ENCODE results near the gene RIC3.

RIC3 gene

DNA sequence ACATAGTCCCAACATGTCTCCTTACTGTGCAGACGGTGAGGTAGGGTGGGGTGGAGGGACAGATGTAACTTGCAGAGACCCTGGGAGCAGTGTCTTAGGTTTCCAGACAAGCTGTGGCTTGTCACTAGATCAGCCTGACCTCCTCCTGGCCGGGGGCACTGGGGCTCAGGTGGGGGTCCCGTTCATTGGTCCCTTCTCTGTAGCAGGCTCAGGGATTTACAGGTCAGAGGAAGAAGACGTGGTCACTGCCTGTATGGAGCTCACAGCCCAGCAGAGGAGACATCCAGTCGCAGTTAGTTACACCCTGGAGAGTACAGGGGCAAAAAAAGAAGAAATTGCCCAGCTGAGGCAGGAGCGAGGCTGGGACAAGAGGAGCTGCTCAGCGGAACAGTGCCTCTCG lies 109.8 kb downstream of the RIC3 start:
- no peaks in the 10 kb centered on the region for H3K27me3 Mint-ChIP-seq
- no peak overlapping the region for H3K4me3 Mint-ChIP-seq
- H3K9me3 Mint-ChIP-seq = no peaks in the 10 kb centered on the region
- intact Hi-C loops (cut with micrococcal nuclease) = no loop called here
- no peaks in the 10 kb centered on the region for H3K36me3 Mint-ChIP-seq (ENCODE audit: low read depth)
- no peak overlapping the region for H3K27ac Mint-ChIP-seq
- no peaks in the 10 kb centered on the region for H3K4me1 Mint-ChIP-seq (ENCODE audit: low read depth)

DNA sequence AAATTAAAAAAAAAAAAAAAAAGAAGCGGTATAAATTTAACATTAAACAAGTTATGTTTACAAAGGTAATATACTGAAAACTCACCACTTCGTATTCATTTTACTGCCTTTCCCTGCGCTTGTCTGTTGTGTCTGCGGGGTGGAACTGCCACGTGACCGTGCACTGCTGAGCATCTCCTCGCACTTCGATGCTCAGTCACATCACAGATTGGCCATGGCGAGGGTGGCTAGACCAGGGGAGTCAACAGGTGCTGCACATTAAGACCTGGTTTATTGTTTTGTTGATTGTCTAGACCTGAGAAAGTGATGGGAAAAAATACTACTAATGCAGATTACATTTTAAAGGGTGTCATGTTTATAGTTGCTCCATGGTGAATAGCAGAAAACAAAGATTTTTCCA lies 110.6 kb downstream of the RIC3 start:
- Mint-ChIP-seq H3K27ac (no peak overlapping the region), H3K4me3 (no peak overlapping the region), H3K9me3 (no peaks in the 10 kb centered on the region), H3K27me3 (no peaks in the 10 kb centered on the region), H3K36me3 (ENCODE audit: low read depth) (no peaks in the 10 kb centered on the region), H3K4me1 (ENCODE audit: low read depth) (no peaks in the 10 kb centered on the region)
- intact Hi-C loops (cut with micrococcal nuclease) = no loop called here

DNA sequence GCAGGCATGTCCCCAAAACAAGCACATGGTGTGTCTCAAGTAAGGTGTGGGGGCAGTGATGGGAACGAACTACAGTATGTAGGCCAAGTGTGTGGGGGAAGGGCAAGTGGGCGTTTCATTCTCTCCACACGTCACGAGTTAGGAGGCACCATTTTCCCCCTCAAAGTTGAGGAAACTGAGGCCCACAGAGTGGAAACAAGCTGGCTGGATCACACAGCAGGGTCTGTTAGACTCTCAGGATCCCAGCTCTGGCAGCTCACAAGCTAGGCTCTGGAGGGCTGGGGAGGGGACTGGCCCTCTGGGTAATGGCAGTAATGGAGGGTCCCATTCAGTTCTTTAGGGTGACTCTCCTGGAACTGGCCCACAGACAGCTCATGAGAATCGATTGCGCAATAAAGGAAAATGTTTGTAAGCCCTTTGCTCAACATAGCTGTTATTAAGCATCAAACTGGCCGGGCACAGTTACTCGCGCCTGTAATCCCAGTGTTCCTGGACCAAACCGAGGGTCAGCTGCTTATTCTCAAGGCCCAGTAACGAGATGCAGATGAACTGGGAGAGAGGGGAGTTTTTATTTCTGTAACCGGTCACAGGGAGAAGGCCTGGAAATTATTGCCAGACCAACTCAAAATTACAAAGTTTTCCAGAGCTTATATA lies 111.9 kb downstream of the RIC3 start:
- Mint-ChIP-seq H3K9me3 (no peaks in the 10 kb centered on the region), H3K4me3 (no peak overlapping the region), H3K27ac (no peak overlapping the region), H3K4me1 (ENCODE audit: low read depth) (no peaks in the 10 kb centered on the region), H3K27me3 (no peaks in the 10 kb centered on the region), H3K36me3 (ENCODE audit: low read depth) (no peaks in the 10 kb centered on the region)
- intact Hi-C loops (cut with micrococcal nuclease) = no loop called here
